Lung microvascular endothelial cell (primary cell): ENCODE results near the gene VIT. TPM values are rescaled to one million over a fixed set of nuclear protein-coding genes. Genes with fewer than 3 reads are reported as not detected.

Experiments used
- DNase-seq, 2 donors: peaks; one replicate each; pipeline versions ENCODE4 v3.0.0 to v3.0.0-alpha.2; 2010; ENCODE audit warnings: low read depth in 2 of 2
- total RNA-seq: library from RNA; depleted of rRNA; stranded (reverse); fragments of >200 nt; gene quantifications from 2 replicates; pipeline ENCODE4 v1.2.1, GENCODE V29; 2014

VIT gene
- total RNA-seq, 1 donor from 2014 or later: not detected

DNA sequence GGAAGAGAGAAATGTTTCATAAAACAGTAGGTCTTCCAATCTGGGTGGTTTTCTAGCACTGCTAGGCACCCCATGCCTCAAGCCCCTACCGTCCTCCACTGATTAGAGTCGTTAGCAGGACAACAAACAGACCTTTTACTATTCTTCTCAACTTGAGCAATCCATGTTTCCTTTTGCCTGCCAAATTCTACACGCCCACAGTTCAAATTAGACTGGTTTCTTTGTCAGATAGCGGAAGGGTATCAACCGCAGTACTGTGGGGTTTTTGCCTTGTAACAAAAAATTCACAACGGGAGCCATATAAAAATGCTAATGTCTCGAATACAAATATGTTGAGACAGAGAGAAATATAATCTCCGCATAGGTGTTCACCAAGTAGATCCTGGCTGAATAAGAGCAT is 59.9 kb downstream of the VIT start:
- DNase-seq: no peak

DNA sequence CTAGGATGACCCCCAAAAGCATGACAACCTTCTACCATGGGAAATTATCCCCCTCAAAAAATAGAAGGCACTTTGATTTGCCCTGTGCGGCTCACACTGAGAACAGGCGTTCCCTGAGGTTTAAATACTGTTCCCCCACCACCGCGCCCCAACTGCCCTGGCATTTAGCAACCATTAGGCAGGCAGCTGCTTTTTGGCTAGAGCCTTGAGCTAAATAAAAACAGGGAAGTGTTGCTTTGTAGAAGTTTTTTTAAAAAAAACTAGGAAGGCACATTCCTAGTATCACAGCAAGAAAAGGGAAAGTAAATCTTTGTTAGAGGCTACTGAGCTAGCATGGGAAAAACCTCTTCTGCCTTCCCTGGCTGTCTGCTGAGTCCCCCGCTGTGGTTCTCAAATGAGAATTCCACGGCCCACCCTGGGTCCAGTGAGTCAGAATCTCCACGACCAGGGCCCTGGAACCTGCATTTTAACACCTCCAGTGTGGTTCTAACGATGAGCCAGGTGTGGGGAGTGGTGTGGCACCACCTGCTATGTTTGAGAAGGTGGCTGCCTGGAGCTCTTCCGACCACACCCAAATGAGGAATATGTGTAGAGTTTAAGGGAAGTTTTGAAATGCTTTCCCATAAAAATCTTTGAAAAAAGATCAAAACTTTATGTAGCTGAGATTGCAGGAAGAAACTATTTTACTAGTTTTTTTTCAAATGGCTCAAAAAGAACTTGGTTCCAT is 66.4 kb downstream of the VIT start:
- DNase-seq: no peak

DNA sequence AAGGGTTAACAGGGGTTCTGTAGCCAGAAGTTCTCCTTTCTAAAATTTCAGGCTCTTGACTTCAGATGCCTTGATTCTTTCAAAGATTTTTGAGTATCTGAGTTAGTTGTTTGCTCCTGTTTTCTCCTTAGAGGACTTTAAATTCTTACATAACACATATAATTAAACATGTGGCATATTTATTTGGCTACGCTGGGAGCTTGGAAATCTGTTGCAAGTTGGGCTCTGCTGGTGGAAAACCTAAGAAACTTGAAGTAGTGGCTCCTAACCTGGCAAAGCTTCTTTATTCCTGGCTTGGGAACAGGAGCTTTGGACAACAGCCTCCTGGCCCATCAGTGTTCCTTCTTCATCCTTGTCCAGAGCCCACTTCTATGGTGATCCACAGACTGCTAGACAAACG is 72.6 kb downstream of the VIT start:
- DNase-seq: no peak

DNA sequence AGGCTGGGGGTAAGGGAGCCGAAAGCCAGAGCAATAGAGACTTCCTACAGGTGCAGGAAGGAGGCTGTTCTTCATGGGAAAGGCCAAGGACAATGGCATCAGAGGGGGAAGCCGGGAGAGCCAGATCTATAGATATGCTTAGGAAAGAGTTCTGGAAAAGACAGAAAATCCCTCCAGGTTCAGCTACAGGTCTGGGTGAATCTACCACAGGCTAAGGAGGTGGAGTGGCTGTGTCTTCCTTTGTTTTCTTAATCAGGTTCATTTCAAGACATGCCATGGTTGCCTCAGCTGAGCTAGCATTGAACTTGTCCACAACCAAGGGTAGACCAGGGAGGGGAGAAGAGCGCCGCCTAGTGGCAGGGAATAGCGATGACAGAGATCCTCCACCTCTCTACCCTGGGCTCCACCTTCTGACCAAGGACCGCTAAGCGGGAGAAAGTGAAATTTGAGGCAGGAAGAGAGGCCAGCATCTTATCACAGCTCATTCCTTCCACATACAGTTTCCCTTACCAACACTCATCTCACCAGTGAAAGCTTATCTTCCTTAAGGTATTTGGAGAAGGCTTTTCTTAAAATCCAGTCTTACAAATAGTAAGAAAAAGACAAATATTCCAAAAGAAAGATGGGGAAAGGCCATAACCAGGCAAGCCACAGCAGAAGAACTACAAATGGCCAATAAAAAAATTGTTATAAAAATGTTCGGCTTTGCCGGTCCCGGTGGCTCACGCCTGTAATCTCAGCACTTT is 74.2 kb downstream of the VIT start:
- DNase-seq: peak; percentile 44 to 66

DNA sequence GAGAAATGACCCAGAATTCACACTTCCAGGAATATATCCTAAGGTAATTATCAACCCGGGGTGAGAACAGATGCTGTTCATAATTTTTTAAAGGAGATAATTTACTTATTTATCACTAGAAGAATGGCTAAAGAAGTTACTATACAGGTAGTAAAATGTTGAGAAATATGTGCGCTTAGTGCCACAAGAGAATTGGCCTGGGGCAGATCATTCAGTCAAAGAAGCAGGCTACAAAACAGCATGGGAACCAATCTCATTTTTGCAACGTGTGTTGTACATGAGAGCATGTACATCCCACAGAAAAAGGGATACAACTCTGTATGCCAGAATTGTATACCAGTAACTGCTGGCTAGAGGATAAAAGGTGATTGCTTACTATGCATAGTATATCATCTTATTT is 75.2 kb downstream of the VIT start:
- no peak for DNase-seq

DNA sequence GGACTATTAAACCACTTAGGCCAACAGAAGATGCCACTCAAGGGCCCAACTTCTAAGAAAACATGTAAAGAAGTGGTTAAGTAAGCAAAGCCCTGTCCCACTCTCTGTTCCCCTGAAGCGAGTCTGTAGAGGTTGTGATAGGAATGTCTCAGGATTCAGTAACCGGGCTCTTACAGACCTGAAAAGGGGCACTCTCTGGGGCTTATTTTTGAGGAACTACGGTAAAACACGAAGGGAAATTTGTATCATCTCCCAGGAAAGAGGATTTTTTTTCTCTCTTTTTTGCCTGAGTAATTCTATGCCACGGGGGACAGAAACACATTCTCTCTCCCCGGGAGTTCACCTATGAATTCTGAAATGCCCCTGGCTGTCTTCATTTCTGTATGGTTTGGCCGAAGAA is 77.4 kb downstream of the VIT start:
- DNase-seq: no peak

DNA sequence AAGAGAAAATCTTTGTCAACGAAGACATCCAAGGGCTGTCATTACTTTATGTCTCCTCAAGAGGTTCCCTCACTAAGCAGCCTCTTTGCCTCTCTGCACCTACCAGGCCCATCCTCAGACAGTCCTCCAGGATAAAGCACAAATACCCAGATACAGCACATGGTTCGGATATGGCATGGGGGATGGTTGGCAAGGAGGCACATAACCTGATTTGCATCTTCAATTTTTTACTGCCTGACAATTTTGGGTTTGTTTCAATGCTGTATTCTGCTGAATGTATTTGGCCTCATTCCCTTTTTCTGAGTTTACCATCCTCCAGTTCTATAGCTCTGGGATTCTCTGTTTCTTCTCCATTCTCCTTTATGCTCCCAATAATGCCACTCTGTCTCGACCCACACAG is 78.8 kb downstream of the VIT start:
- no peak for DNase-seq

DNA sequence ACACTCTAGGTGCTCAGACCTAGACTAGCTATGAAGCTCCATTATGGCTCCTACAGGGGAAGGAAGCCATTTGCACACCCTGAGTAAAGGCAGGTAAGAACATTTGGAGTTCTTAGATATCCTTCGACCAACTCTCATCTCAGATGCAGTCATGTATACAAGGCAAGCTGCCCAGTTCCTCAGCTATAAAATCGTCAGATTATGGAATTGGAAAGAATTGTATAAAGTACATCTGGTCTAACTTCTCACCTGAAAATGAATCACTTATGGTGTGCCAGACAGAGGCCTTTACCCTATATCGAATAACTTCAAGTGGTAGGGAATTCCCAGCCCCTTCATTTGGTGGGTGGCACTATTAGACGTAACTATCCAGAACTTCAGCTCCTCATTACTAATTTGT is 79.3 kb downstream of the VIT start:
- DNase-seq: no peak

DNA sequence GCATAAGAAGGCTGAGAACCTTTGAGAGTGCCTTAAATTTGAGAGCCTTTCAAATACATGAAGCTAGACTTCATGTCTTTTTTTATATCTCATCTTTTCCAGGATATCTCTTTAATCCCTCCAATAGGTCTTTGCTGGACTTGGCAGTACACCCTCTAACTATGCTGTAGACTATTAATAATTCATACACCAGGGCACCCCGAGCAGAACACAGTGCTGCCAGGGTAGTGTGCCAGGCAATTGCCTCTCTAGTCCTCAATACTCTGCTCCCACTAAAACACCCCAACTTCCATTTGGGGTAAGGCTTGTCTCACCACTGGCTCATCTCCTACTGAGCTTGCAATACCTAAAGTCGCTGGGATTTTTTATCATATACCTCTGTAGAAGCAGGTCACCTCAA is 80.8 kb downstream of the VIT start:
- no peak for DNase-seq

DNA sequence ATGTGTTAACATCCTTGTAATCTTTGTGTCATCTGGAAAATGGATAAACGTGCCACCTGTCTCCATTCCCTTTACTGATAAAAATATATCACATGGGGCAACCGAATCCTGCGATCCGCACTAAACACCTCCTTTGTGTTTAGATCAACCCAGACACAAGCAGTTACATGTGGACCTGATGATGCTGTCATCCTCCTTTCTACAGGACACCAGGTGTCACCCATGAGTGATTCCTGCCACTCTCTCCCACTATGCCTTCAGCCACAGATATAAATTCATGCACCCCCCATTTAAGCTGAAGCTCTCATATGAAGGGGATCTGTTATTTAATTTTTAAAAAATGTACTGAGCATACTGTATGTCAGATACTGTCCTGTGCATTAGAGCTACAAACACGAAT is 81.3 kb downstream of the VIT start:
- DNase-seq: no peak

DNA sequence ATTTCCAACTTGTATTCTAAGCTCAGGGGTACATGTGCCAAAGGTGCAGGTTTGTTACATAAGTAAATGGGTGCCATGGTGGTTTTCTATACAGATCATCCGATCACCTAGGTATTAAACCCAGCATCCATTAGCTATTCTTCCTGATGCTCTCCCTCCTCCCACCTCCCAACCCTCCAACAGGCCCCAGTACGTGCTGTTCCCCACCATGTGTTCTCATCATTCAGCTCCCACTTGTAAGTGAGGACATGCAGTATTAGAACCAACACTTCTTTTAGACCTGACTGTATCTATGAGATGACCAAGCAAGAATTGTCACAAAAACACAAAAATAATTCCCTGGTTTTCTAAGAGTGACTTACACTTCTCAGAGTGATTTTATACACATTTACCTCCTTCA is 83.0 kb downstream of the VIT start:
- DNase-seq: no peak

DNA sequence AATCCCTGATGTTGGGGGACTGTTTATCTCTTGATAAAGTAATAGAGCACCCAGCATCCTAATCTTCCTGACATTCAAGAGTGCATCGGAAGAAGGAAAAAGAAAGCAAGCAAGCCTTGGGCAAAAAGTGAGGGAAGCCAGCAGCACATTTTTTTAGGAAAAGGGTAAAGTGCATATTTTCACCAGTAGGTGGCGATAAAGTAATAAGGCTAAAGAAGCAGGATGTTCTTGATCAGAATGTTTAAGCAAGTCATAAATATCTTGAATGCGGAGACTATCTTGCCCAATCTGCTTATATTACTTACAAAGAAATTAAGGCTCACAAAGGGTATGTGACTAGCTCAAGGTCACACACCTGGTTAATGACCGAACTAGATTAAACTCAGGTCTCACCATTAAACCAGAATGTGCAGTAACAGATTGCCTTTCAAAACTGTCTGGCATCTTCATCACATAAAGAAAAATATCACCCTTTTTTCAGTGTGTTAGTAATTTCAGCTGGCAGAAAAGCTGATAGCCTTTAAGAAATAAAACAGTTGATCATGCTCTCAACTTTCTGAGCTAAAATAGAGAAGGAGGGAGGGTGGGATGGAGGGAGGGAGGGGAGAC is 83.8 kb downstream of the VIT start:
- peak; percentile 56 to 59 for DNase-seq

DNA sequence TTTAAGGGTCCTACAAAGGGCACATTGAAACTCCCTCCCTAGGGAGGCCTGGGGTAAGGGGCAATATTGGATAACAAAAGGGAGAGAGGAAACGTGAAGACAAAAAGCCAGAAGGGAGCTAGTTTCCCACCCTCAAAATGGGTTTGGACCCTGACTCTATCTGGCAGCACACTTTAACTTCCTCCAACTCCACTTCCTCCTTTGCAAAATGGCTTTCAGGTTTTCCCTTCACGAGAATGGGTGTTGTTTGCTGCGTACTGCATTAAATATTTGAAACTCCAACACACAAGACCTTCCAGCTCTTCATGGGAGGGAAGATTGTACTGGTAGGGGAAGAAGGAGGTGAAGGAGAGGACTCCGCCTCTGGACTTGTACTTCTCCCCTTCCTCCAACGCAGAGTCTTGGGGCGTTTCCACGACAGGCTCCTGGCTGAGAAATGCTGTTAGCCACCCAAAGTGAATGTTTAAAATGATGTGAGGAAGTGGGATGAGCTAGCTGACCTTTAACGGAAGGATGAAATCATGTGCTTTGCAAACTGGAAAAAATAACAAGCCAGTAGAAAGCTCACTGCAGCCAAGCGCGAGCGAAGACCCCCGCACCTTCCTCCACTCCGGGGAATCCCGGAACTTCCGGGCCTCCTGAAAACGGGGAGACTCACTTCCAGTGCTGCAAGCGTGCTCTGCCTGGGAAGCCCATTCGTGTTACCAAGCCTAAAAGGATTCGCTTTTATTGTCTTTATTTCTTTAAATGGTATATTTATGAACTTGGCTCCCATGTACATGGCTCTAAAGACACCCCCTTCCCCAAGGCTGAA is 85.6 kb downstream of the VIT start:
- peak; percentile 32 to 61 for DNase-seq

DNA sequence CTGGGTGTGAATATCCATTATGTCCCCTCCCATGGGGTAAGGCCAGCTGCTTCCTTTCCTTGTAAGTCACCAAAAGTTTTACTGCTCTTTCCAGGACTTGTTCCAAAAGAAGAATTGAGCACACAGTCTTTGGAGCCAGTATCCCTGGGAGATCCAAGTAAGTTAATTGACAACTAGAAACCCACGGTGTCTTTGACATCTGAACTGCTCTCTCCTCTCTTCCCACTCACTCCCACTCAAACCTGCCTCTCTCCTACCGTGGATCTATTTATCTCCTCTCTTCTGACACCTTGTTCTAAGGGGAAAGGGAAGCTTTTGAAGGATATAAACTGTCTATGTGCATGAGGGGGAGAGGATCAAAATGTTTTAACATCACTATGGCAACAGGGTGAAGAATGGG is 86.7 kb downstream of the VIT start:
- DNase-seq: no peak

DNA sequence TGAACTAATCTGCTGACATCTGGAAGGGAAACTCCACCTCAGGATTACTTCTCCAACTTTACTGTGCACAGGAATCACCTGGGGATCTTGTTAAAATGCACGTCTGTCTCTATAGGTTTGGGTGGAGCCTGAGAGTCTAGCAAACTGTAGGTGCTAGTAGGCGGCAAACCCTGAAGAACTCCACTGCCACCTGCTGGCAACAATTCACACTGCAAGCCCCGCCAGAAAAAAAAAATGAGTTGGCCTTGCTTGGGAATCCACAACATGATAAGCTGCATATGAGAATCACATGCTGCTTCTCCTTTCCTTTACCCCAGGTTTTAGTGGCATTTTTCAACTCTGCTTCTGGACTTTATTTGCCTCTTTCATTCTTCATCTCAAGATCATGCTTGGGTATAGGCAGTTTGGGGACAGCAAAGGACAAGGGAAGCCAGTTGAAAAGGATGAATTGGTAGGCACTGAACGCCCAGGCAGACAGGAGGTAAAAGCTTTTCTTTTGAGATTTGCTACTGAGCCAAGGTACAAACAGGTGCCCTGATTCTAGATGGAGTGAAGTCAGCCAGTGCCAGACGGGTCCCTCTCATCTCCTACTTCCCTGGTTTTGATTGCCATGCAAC is 88.8 kb downstream of the VIT start:
- DNase-seq: peak; percentile 62 to 73

DNA sequence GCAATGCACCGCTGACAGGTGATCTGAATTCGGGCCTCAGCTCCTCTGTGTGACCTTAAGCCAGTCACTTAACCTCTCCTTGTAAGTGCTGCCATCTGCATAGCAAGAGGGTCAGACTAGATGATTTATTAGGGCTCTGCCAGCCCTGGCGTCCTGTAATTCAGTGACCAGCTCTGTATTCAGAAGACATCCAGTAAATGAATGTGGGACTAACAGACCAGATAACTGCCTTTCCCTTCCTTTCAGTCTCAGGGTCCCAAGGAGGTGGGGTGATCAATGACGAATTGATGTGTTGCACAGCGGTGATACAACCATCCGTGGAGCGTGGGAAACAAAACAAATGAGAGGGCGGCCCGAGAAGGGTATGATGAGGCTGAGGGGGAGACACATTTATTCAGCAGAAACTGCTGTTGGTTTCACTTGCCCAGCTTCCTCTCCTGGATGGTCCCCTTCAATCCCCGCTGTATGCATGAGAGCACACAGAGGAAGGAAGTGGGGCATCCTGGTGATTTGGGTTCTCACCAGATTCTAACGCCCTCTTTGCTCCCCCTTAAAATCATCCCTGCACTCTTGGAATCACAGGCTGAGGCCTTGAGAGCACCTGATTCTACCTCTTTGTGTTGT is 92.8 kb downstream of the VIT start:
- no peak for DNase-seq

DNA sequence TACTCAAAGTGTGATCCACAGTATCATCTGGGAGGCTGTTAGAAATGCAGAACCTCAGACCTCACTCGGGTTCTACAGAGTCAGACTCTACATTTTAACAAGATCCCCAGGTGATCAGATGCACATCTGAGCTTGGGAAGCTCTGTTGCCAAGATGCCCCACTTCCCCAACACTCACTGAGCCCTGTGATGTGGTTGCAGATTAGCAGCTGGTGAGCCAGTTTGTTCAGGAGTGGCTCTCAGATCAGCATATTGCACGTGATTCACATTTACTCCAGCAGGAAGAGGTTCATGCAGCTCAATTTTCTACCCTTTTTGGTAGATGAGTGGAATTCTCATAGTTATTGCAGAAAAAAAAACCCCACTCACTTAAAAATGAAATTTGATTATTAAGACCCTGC is 96.4 kb downstream of the VIT start:
- DNase-seq: no peak

DNA sequence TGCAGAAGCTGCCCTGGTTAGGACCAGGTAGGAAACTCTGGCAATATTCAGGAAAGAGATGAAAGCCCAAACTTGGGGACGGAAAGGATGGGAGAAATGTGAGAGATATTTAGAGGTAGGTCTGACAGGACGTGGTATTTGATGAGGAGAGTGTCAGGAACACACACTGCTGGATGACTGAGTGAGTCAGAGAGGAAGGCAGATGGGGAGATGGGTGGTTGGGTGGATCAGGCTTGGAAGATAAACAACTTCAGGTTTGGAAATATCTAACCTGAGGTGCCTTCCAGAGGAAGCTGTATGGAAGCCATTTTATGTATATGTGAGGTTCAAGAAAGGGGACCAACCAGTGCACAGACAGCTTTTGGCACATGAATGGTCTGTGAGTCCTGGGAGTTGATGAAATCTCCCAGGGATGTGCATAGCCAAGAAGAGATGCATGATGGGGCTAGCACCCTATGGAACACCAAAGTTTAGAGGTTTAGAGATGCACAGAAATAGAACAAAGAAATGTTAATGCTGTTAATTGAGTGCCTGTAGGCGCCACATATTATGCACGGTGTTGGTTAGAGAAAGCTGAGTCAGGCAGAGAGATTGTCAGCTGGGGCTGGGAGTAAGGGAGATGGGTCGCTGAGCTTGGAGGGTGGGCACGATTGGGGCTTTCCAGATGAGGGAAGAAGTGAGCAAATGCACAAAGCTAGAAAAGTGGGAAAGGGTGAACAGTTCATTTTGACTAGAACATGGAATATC is 101.0 kb downstream of the VIT start:
- peak in 1 of 2 donors; percentile 7 for DNase-seq

DNA sequence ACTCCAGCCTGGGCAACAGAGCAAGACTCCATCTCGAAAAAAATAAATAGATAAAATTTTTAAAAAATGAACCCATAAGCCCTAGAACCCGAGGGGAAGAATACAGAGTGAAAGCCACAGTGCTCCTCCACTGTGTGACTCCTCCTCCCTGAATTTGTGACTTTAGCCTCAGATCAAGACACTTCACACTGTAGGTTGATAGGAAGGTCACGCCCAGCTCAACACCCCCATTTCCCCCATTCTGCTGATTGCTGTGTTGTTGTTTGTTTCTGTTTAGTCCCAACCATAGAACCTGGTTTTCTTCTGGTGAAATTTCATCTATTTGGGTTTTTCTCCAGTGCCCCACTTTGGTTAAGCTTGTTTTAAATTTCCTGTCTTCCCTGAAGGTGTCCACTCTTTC is 102.2 kb downstream of the VIT start:
- DNase-seq: no peak

DNA sequence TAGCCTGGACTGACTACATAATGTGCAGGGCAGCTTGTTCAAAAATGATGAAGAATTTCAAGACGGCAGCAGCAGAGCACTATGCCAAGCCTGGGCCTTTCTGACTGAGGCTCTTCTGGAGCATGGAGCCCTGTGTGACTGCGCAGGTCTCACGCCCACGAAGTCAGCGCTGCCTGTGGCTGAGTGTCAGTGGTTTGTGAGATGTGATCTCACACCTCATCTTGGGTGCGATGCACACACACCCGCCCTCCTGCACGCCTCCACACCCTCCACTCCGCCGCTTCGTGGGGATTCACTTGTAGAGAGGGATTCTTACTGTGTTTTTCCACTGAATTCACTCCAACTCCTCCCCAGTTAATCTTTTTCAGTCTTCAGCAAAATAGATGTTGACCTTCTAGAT is 103.9 kb downstream of the VIT start:
- DNase-seq: no peak
